ENCODE data around the gene NINJ1. TPM values are rescaled to one million over a fixed set of nuclear protein-coding genes. Genes with fewer than 3 reads are reported as not detected.
A peak's percentile ranks its signal among the peaks of the same experiment; 100 is the strongest.

Gene NINJ1
- total RNA-seq, 1 donor from 2014 or later = 3.9 TPM

DNA sequence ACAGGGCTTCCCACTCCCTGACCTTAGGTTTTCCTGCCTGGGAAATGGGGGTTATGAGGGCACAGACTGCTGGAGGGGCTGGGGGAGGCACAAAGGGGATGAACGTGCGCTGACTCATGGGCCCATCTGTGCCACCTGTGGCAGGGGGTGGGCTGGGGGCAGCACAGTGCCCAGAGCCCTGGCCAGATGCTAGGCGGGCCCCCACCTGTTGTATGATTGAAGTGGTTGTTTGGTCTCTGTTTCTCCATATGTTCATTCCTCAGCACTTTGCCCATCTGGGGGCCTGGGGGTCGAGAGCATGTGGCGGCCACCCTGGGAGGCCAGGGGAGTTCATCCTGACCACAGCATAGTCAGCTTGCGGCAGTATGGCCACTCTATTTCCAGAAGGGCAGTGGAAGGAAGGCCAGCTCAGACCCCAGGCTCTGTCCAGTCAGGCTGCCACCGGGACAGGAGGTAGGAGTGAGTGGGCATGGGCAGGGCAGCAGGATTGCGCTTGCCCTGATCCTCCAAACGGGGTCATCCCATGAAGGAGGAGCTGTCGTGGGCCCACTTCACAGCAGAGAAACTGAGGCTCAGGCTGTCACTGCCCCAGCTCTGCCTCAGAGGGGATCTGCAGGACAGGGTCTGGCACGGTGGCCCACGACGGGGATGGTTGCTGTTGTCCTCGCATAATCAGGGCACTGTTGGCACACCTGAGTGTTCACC lies 841 bp upstream of the NINJ1 start:
- no peak overlapping the region for H3K27ac ChIP-seq
- TF ChIP-seq EZH2 (IDR thresholded peaks at IDR 0.05) (no peak), EZH2phosphoT487 (IDR thresholded peaks at IDR 0.05) (no peak)
- TF ChIP-seq, protein P1, sequence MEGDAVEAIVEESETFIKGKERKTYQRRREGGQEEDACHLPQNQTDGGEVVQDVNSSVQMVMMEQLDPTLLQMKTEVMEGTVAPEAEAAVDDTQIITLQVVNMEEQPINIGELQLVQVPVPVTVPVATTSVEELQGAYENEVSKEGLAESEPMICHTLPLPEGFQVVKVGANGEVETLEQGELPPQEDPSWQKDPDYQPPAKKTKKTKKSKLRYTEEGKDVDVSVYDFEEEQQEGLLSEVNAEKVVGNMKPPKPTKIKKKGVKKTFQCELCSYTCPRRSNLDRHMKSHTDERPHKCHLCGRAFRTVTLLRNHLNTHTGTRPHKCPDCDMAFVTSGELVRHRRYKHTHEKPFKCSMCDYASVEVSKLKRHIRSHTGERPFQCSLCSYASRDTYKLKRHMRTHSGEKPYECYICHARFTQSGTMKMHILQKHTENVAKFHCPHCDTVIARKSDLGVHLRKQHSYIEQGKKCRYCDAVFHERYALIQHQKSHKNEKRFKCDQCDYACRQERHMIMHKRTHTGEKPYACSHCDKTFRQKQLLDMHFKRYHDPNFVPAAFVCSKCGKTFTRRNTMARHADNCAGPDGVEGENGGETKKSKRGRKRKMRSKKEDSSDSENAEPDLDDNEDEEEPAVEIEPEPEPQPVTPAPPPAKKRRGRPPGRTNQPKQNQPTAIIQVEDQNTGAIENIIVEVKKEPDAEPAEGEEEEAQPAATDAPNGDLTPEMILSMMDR (IDR thresholded peaks at IDR 0.05) = no peak

DNA sequence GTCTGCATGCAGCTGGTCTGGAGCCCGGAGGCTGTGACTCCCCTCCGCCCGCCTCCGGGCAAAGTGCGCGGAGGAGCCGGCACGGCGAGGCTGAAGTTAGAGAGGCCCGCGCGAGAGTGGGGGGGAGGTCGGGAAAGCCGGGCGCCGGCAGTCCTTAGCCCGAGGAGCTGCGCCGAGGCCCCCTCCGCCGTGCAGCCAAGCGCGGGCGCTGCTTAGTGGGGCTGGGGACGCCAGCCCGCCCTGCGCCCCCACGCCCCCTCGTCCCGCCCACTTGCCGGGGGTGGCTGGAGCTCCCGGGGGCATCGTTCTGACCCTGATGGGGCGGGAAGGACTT lies 403 bp downstream of the NINJ1 start:
- H3K27ac ChIP-seq = no peak overlapping the region
- no peak overlapping the region for H3K27ac Mint-ChIP-seq
- H3K9ac ChIP-seq = peak overlapping the region; percentile 38
- TF ChIP-seq, protein P1 (IDR thresholded peaks at IDR 0.05) = no peak
- no peak for TF ChIP-seq EZH2phosphoT487 (IDR thresholded peaks at IDR 0.05)
- no peak for TF ChIP-seq EZH2 (IDR thresholded peaks at IDR 0.05)
- H3K4me1 ChIP-seq = peaks cover 13% of the 10 kb centered on the region
- peaks cover 15% of the 10 kb centered on the region for H3K27me3 ChIP-seq
- peaks cover 10% of the 10 kb centered on the region for H3K27me3 Mint-ChIP-seq (ENCODE audit: insufficient read depth, low read depth)
- H3F3A ChIP-seq (ENCODE audit: low read depth) = no peaks in the 10 kb centered on the region
- no peaks in the 10 kb centered on the region for H3K36me3 ChIP-seq
- H3K79me2 ChIP-seq (ENCODE audit: low read depth) = no peaks in the 10 kb centered on the region
- peak overlapping the region; percentile 80 for H3K4me3 ChIP-seq
- H3K9me3 ChIP-seq (ENCODE audit: low read depth) = no peaks in the 10 kb centered on the region
- H3K4me2 ChIP-seq = peak overlapping the region; percentile 84
- no peaks in the 10 kb centered on the region for H3K36me3 Mint-ChIP-seq
- no peaks in the 10 kb centered on the region for H3K9me3 Mint-ChIP-seq
- peak overlapping the region; percentile 97 for H2AFZ ChIP-seq (replicated peaks)
- peak overlapping the region; percentile 88 for H3K4me3 Mint-ChIP-seq
- peaks cover 19% of the 10 kb centered on the region for H3K4me1 Mint-ChIP-seq
- peaks cover 4% of the 10 kb centered on the region for H4K20me1 ChIP-seq (ENCODE audit: low read depth)
- peak; percentile 83 for DNase-seq (ENCODE audit: low spot score)

More for the DNA sequence above, 841 bp upstream of the NINJ1 start:
- H3K4me1 Mint-ChIP-seq = peaks cover 17% of the 10 kb centered on the region
- H3K27me3 ChIP-seq = peaks cover 15% of the 10 kb centered on the region
- peak overlapping the region; percentile 83 for H3K4me3 Mint-ChIP-seq
- peak overlapping the region; percentile 80 for H3K4me3 ChIP-seq
- H3K9me3 ChIP-seq (ENCODE audit: low read depth) = no peaks in the 10 kb centered on the region
- H3K4me2 ChIP-seq = peak overlapping the region; percentile 84
- no peaks in the 10 kb centered on the region for H3K36me3 Mint-ChIP-seq
- H3K9me3 Mint-ChIP-seq = no peaks in the 10 kb centered on the region
- no peak overlapping the region for H3K9ac ChIP-seq
- no peak for DNase-seq (ENCODE audit: low spot score)
- H3K36me3 ChIP-seq = no peaks in the 10 kb centered on the region
- H3K79me2 ChIP-seq (ENCODE audit: low read depth) = no peaks in the 10 kb centered on the region
- H3F3A ChIP-seq (ENCODE audit: low read depth) = no peaks in the 10 kb centered on the region
- peaks cover 4% of the 10 kb centered on the region for H4K20me1 ChIP-seq (ENCODE audit: low read depth)
- H3K27ac Mint-ChIP-seq = peak overlapping the region; percentile 92
- peaks cover 12% of the 10 kb centered on the region for H3K27me3 Mint-ChIP-seq (ENCODE audit: insufficient read depth, low read depth)
- peaks cover 13% of the 10 kb centered on the region for H3K4me1 ChIP-seq
- H2AFZ ChIP-seq (replicated peaks) = peak overlapping the region; percentile 97

DNA sequence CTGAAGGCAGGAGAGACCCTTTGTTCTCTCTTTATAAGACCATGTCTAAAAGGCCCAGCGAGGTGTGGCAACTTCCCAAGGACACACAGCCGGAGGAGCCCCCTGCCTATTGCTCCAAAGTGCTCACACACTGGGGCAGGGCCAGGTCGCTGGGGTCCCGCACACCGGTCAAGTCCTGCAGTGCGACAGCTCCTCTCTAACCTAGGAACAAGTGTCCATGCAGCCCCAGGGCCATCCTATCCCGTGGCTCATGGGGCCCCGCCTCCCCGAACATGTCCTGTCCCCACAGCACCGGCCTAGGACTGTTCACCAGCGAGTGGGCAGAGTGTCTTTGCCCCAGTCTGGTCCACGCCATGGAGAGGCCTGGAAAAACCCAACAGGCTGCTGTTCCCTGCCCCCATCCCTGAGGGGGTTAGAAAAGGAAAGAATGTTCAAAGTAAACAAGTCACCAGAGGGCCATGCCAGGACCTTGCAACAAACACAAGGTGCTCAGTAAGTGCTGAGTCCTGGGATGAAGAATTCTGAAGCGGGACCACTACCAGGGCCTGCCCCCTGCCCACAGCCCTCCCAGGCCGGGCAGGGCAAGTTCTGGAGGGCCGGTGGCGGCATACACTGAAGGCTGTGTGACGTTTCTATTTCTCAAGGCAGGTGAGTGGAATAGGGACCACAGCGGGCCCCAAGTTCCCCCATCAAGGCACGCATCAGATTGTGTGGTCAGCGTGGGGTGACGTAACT lies 938 bp downstream of the NINJ1 start:
- Histone ChIP-seq H3K4me2 (peak overlapping the region; percentile 84), H4K20me1 (ENCODE audit: low read depth) (peaks cover 4% of the 10 kb centered on the region), H3K9ac (peak overlapping the region; percentile 38), H3K4me1 (peaks cover 13% of the 10 kb centered on the region), H3K79me2 (ENCODE audit: low read depth) (no peaks in the 10 kb centered on the region), H3K9me3 (ENCODE audit: low read depth) (no peaks in the 10 kb centered on the region), H3K4me3 (peak overlapping the region; percentile 80), H3K36me3 (no peaks in the 10 kb centered on the region), H3F3A (ENCODE audit: low read depth) (no peaks in the 10 kb centered on the region), H3K27ac (no peak overlapping the region), H2AFZ (replicated peaks) (peak overlapping the region; percentile 97), H3K27me3 (peaks cover 15% of the 10 kb centered on the region)
- Mint-ChIP-seq H3K27me3 (ENCODE audit: insufficient read depth, low read depth) (peaks cover 10% of the 10 kb centered on the region), H3K4me3 (peak overlapping the region; percentile 88), H3K27ac (peak overlapping the region; percentile 37), H3K4me1 (peaks cover 22% of the 10 kb centered on the region), H3K36me3 (no peaks in the 10 kb centered on the region), H3K9me3 (no peaks in the 10 kb centered on the region)
- TF ChIP-seq EZH2phosphoT487 (IDR thresholded peaks at IDR 0.05) (no peak), EZH2 (IDR thresholded peaks at IDR 0.05) (no peak)
- TF ChIP-seq, protein P1 (IDR thresholded peaks at IDR 0.05) = no peak
- DNase-seq (ENCODE audit: low spot score) = peak; percentile 18

All from neural progenitor cell (in vitro differentiated cells).